Measurements from ENCODE around the gene ZBTB20.
A peak's percentile ranks its signal among the peaks of the same experiment; 100 is the strongest.

ZBTB20 gene

DNA sequence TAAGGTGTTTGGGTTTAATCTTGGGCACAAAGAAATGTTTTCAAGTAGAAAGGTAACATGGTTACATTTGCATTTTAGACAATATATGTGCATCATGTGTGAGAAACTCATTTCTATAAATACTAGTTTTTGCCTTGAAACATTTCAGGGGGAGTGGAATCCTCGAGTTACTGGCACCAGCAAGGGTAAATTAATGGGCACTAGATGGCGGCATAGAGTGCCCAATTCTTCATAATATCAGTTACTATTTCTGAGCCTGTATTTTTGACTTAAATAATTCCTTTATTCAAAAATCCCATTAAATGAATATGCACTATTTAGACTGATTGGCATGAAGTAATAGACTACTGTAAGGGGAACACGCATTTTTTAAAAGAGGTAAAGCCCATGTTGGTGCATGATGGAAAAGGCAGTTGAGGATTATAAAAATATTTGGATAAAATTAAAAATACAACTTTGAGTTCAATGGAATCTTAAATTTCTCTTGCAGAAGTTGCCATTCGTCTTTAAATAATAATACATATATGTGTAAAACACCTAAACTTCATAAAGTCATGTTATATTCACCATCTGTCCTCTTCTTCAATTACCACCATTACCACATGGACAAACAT lies 106.3 kb downstream of the ZBTB20 start:
- in situ Hi-C loops (cut with MboI; ENCODE audit: low pct_unique_long_range_greater_than_20kb, low sequenced_read_pairs) = no loop called here
- DNase-seq = peak; percentile 42

GRCh38 chr3:115040246-115040645 lies 106.8 kb downstream of the ZBTB20 start:
- in situ Hi-C loops (cut with MboI; ENCODE audit: low pct_unique_long_range_greater_than_20kb, low sequenced_read_pairs) = no loop called here

DNA sequence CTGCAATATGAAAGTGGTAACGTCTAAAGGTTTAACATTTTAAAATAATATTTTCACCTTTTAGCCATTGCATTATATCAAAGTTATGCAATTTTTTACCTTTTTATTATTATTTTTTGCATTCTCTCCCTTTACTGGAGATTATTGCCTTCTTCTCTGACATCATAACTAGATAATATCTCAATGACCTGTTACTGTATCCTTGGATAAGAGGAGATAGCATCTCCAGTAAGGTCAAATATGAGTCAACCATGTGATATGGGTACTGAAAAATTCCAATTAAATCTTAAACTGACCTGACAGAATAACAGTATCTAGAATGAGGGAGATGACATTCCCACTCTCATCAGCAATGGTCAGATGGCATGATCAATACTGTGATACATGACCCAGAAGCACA lies 108.3 kb downstream of the ZBTB20 start:
- in situ Hi-C loops (cut with MboI; ENCODE audit: low pct_unique_long_range_greater_than_20kb, low sequenced_read_pairs) = no loop called here
- DNase-seq = no peak

More at GRCh38 chr3:115040246-115040645, 106.8 kb downstream of the ZBTB20 start:
- no peak for DNase-seq

- in situ Hi-C loops (cut with MboI; ENCODE audit: low pct_unique_long_range_greater_than_20kb, low sequenced_read_pairs) = no loop called here
- DNase-seq = no peak
Observed at GRCh38 chr3:115022835-115023398, 124.2 kb downstream of the ZBTB20 start.

DNA sequence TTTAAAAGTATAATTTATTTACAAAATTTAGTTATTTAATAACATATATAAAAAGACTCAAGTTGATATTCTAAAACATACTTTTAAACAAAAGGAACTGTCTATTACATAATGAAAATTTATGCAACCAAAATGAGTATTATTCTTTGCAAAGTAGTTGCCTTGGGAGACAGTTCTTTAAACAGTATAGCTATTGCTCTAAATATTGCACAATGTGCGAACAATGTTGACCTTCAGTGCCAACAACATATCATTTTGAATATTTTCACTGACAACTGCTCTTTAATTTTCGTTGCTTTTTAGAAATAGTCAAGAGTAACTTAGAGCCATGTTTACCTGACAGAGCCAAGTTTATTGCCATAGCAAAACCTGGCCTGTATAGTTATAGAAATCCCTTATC lies 124.9 kb downstream of the ZBTB20 start:
- in situ Hi-C loops (cut with MboI; ENCODE audit: low pct_unique_long_range_greater_than_20kb, low sequenced_read_pairs) = no loop called here
- DNase-seq = no peak

- DNase-seq = no peak
- in situ Hi-C loops (cut with MboI; ENCODE audit: low pct_unique_long_range_greater_than_20kb, low sequenced_read_pairs) = no loop called here
Observed at GRCh38 chr3:115021061-115021460, 126.0 kb downstream of the ZBTB20 start.

DNA sequence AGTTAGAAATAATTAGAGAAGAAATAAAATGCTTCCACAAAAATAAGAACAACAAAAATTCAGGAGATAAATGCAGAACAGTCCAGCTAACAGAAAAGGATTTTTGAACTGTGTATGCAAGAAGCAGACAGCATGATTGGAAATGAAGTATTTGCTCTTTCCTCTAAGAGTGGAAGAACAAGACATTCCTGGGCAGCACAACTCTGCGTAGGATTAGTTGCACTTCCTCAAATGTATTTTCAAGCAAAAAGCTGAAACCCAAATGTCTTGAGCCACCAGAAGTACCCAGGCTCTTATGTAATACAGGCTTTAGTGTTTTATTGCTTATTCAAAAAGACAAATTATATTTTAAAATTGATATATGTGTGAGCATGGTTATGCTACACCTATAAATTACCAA lies 127.2 kb downstream of the ZBTB20 start:
- peak; percentile 39 for DNase-seq
- in situ Hi-C loops (cut with MboI; ENCODE audit: low pct_unique_long_range_greater_than_20kb, low sequenced_read_pairs) = no loop called here

DNA sequence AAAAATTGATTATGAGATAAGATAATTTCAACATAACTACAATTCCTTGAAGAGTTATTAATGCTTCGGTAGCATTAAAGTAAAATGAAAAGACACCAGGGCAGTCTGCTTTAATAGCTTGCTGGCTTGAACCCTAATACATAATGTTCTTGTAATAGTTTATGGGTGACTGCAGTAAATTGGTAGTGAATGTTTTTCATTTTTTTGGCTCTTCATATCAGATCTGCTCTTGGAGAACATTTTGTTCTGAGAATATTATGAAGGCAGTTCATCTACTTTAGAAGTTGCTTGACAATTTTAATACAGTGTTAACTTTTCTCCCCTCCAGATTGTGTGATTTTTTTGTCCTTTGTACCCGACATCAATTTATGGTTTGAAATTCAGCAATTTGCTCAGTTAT lies 128.4 kb downstream of the ZBTB20 start:
- in situ Hi-C loops (cut with MboI; ENCODE audit: low pct_unique_long_range_greater_than_20kb, low sequenced_read_pairs) = no loop called here
- DNase-seq = no peak

DNA sequence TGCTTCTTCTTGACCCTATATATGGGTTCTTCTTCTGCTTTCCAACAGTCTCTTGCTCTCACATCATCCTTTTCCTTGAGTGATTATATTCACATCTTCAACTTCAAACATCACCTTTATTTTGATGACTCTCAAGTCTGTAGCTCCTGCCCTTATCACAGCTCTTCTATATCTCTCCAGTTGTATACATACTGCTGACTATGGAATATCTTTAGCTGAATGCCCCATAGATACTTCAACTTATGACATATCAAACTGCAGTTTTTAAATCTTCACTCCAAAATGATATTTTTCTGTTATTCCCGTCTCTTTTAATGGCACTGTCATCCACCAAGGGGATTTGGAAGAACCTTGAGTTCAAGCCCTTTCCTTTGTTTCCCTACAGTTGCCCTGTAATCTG lies 139.1 kb downstream of the ZBTB20 start:
- in situ Hi-C loops (cut with MboI; ENCODE audit: low pct_unique_long_range_greater_than_20kb, low sequenced_read_pairs) = no loop called here

GRCh38 chr3:115004201-115005140 lies 142.6 kb downstream of the ZBTB20 start:
- DNase-seq = no peak
- in situ Hi-C loops (cut with MboI; ENCODE audit: low pct_unique_long_range_greater_than_20kb, low sequenced_read_pairs) = no loop called here

More for the DNA sequence above, 139.1 kb downstream of the ZBTB20 start:
- DNase-seq = no peak

GRCh38 chr3:114998971-114999579 lies 148.0 kb downstream of the ZBTB20 start:
- DNase-seq = no peak
- in situ Hi-C loops (cut with MboI; ENCODE audit: low pct_unique_long_range_greater_than_20kb, low sequenced_read_pairs) = no loop called here

DNA sequence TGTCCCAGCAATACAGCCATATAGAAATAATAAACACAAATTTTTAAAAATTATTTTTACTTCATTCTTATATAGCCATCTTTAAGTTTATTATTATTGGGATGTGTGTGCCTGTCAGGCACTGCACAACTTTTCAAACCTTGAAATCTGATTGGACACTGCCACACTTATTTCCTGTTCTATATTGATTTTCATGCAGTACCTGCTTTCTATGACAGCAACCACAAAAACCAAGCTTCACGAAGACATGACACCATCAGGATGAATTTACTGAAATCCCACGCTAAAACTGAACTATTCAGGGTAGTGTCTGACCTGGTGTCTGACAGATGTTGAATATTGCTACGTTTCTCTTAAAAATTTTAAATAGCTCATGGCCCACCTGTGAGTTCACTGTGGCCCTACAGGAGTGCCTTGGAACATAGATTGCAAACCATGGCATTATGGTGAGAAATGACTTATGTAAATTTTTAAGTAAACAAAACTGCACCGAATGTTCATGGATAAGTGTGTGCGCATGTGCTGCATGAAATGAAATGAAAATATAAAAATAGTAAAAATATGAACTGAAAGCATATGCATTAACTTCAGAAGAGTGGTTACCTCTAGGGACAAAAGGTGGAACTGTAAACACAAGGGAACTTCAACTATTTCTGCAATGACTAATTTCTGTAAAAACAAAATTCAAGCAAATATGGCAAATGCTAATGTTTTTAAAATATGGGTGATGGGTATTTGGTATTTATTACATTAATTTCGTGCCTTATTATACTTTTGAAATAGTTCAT lies 152.3 kb downstream of the ZBTB20 start:
- peak; percentile 3 for DNase-seq
- in situ Hi-C loops (cut with MboI; ENCODE audit: low pct_unique_long_range_greater_than_20kb, low sequenced_read_pairs) = no loop called here

GRCh38 chr3:114985776-114986175 lies 161.3 kb downstream of the ZBTB20 start:
- no peak for DNase-seq
- in situ Hi-C loops (cut with MboI; ENCODE audit: low pct_unique_long_range_greater_than_20kb, low sequenced_read_pairs) = no loop called here

- in situ Hi-C loops (cut with MboI; ENCODE audit: low pct_unique_long_range_greater_than_20kb, low sequenced_read_pairs) = no loop called here
- no peak for DNase-seq
Observed at GRCh38 chr3:114983248-114983647, 163.8 kb downstream of the ZBTB20 start.

DNA sequence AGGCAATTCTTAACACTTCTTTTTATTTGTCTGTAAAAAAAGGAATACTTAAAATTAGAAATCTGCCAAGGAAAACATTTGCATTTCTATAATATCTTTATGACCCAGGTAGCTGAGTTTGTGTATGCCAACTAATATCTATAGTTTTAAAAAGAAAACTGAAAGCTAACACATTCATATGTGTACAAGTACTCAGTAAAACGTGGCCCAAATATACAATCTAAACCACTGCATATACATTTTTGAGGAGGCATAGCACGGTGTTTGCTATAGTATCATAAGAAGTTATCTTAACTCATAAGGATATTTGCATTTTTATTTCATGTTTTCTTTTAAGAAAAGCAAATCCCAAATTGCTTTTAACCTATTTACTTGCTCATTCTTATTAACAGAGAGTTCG lies 172.7 kb downstream of the ZBTB20 start:
- DNase-seq = no peak
- in situ Hi-C loops (cut with MboI; ENCODE audit: low pct_unique_long_range_greater_than_20kb, low sequenced_read_pairs) = no loop called here

- DNase-seq = no peak
- in situ Hi-C loops (cut with MboI; ENCODE audit: low pct_unique_long_range_greater_than_20kb, low sequenced_read_pairs) = no loop called here
Observed at GRCh38 chr3:114973536-114973935, 173.6 kb downstream of the ZBTB20 start.

GRCh38 chr3:114967168-114967567 lies 179.9 kb downstream of the ZBTB20 start:
- in situ Hi-C loops (cut with MboI; ENCODE audit: low pct_unique_long_range_greater_than_20kb, low sequenced_read_pairs) = no loop called here
- DNase-seq = no peak

DNA sequence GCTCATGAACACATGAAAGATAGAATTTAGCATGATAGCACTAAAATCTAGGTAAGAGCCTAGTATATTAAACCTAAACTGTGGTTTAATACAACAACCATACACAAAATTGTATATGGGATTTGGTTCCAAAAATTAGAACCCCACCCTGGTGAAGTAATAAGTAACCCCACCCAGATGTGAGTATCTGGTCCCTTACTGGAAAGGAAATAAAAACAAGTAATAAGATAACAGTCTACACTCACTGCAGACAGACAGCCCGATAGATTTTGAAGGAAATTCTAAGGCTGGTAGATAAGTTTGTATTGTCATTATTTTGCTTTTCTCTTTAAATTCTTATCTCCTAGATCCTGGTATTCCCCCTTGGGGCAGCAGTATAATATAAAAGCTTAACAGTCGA lies 184.9 kb downstream of the ZBTB20 start:
- DNase-seq = no peak
- in situ Hi-C loops (cut with MboI; ENCODE audit: low pct_unique_long_range_greater_than_20kb, low sequenced_read_pairs) = no loop called here

DNA sequence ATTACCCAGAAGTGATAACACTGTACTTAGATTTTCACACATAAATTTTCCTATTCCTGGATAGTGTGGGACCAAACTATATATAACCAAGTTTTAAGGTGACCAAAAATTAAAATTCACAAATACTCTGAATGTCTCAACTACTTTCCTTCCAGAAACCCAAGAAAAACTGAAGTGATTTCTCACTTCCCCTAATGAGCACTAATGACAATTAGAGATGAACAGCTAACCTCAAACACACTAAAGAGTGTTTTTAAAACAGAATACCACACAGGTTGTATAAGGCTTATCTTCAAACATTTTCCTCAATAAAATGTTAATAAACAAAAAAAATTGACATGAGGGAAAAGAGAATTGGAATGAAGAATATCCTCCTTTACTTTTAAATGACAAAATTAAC lies 188.2 kb downstream of the ZBTB20 start:
- DNase-seq = no peak
- in situ Hi-C loops (cut with MboI; ENCODE audit: low pct_unique_long_range_greater_than_20kb, low sequenced_read_pairs) = no loop called here
